HG03066 (cell line): ENCODE results near the gene BMX.

ENCODE experiments used
- ATAC-seq: cut with Tn5 transposase; IDR thresholded peaks from one replicate; pipeline ENCODE4 v1.9.1; 2021; ENCODE audit warnings: low read depth; ENCODE audit not compliant: unreplicated experiment

Gene BMX

GRCh38 chrX:15567267-15567666 lies 66.7 kb downstream of the BMX start:
- ATAC-seq: no peak

- ATAC-seq: no peak
Measured at GRCh38 chrX:15567886-15568616, 67.4 kb downstream of the BMX start.

GRCh38 chrX:15570145-15570544 lies 69.5 kb downstream of the BMX start:
- no peak for ATAC-seq

GRCh38 chrX:15574017-15574416 lies 73.4 kb downstream of the BMX start:
- ATAC-seq: no peak

GRCh38 chrX:15576019-15576418 lies 75.4 kb downstream of the BMX start:
- ATAC-seq: no peak

GRCh38 chrX:15579778-15580747 lies 79.5 kb downstream of the BMX start:
- ATAC-seq: no peak

GRCh38 chrX:15594371-15594770 lies 93.8 kb downstream of the BMX start:
- no peak for ATAC-seq

- ATAC-seq: no peak
Measured at GRCh38 chrX:15598026-15598425, 97.4 kb downstream of the BMX start.

GRCh38 chrX:15599461-15599860 lies 98.9 kb downstream of the BMX start:
- ATAC-seq: no peak

GRCh38 chrX:15600049-15600448 lies 99.4 kb downstream of the BMX start:
- ATAC-seq: no peak

GRCh38 chrX:15600745-15601144 lies 100.1 kb downstream of the BMX start, which contains the start of gene ACE2:
ACE2 (minus strand) TSS chrX:15600960; CDS start chrX:15600911, 49 bp downstream.
- no peak for ATAC-seq

GRCh38 chrX:15601932-15602331 lies 101.3 kb downstream of the BMX start:
- no peak for ATAC-seq

- ATAC-seq: no peak
Measured at GRCh38 chrX:15602761-15603160, 102.2 kb downstream of the BMX start.

GRCh38 chrX:15605226-15605625 lies 104.6 kb downstream of the BMX start:
- no peak for ATAC-seq
